ENCODE results near the gene SNX17. TPM values are rescaled to one million over a fixed set of nuclear protein-coding genes. Genes with fewer than 3 reads are reported as not detected.
A peak's percentile ranks its signal among the peaks of the same experiment; 100 is the strongest.

Gene SNX17
- total and polyA plus RNA-seq, 2 of the 13 experiments (the other 11 are each of a cell fraction or from before 2014, with no cell fraction given): 75.0 to 109 TPM

GRCh38 chr2:27356056-27356381 lies 14.4 kb upstream of the SNX17 start (continued):
- 0 out of 2 replicates have a peak, but pooled peaks have one; percentile 16 for TF ChIP-seq ZNF800 (CRISPR knock-in tag; IDR thresholded peaks at IDR 0.05)
- peak in 1 of 2 experiments; percentile 17; a peak in 1 of 4 replicates for TF ChIP-seq HMGXB4 (CRISPR knock-in tag; IDR thresholded peaks at IDR 0.05; ENCODE audit: borderline replicate concordance in 1 of 2, low read depth in 1 of 2)
- no peak for TF ChIP-seq GMEB1 (CRISPR knock-in tag; IDR thresholded peaks at IDR 0.05; ENCODE audit: borderline replicate concordance)
- TF ChIP-seq ZBTB2 (CRISPR knock-in tag; IDR thresholded peaks at IDR 0.05; ENCODE audit: low read depth): peak; percentile 1; the same call in 1 of the 2 replicates
- TF ChIP-seq MED13 (CRISPR knock-in tag; IDR thresholded peaks at IDR 0.05): peak; percentile 19; the same call in 1 of the 2 replicates
- TF ChIP-seq SP1 (IDR thresholded peaks at IDR 0.05): no peak
- peak; percentile 12; the same call in 1 of the 2 replicates for TF ChIP-seq SP1 (CRISPR knock-in tag; IDR thresholded peaks at IDR 0.05)
- peak; percentile 69 for TF ChIP-seq NFYC (CRISPR knock-in tag; IDR thresholded peaks at IDR 0.05)
- no peak for TF ChIP-seq ZNF10 (CRISPR knock-in tag; IDR thresholded peaks at IDR 0.05; ENCODE audit: borderline replicate concordance, low read depth)
- TF ChIP-seq ZNF720 (CRISPR knock-in tag; IDR thresholded peaks at IDR 0.05): no peak
- peak; percentile 72 for TF ChIP-seq NFYB (CRISPR knock-in tag; IDR thresholded peaks at IDR 0.05)
- no peak for TF ChIP-seq ZNF546 (CRISPR knock-in tag; conservative IDR thresholded peaks at IDR 0.05)
- no peak for TF ChIP-seq KMT2A (CRISPR knock-in tag; IDR thresholded peaks at IDR 0.05)
- TF ChIP-seq ATF6 (CRISPR knock-in tag; conservative IDR thresholded peaks at IDR 0.05): no peak
- TF ChIP-seq ZNF710 (CRISPR knock-in tag; IDR thresholded peaks at IDR 0.05; ENCODE audit: borderline replicate concordance): peak; percentile 87; the same call in 1 of the 2 replicates
- no peak; the same call in 1 of the 2 replicates for TF ChIP-seq ZNF792 (CRISPR knock-in tag; IDR thresholded peaks at IDR 0.05)
- TF ChIP-seq IKZF1 (IDR thresholded peaks at IDR 0.05): no peak
- no peak for TF ChIP-seq ZFAT (CRISPR knock-in tag; conservative IDR thresholded peaks at IDR 0.05)
- TF ChIP-seq MTF1 (CRISPR knock-in tag; IDR thresholded peaks at IDR 0.05): peak; percentile 24; the same call in 1 of the 2 replicates
- no peak for TF ChIP-seq ZNF234 (CRISPR knock-in tag; conservative IDR thresholded peaks at IDR 0.05)

Data from HepG2 (cell line).